Mammary microvascular endothelial cell (primary cell): ENCODE data around the gene TTC14. TPM values are rescaled to one million over a fixed set of nuclear protein-coding genes. Genes with fewer than 3 reads are reported as not detected.

Source experiments
- total RNA-seq: library from RNA; depleted of rRNA; stranded (reverse); fragments of >200 nt; gene quantifications from 2 replicates; pipeline ENCODE4 v1.2.3, GENCODE V29; 2015

Gene TTC14, protein sequence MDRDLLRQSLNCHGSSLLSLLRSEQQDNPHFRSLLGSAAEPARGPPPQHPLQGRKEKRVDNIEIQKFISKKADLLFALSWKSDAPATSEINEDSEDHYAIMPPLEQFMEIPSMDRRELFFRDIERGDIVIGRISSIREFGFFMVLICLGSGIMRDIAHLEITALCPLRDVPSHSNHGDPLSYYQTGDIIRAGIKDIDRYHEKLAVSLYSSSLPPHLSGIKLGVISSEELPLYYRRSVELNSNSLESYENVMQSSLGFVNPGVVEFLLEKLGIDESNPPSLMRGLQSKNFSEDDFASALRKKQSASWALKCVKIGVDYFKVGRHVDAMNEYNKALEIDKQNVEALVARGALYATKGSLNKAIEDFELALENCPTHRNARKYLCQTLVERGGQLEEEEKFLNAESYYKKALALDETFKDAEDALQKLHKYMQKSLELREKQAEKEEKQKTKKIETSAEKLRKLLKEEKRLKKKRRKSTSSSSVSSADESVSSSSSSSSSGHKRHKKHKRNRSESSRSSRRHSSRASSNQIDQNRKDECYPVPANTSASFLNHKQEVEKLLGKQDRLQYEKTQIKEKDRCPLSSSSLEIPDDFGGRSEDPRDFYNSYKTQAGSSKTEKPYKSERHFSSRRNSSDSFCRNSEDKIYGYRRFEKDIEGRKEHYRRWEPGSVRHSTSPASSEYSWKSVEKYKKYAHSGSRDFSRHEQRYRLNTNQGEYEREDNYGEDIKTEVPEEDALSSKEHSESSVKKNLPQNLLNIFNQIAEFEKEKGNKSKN
- 12.8 and 16.7 TPM in 2 replicates for total RNA-seq

DNA sequence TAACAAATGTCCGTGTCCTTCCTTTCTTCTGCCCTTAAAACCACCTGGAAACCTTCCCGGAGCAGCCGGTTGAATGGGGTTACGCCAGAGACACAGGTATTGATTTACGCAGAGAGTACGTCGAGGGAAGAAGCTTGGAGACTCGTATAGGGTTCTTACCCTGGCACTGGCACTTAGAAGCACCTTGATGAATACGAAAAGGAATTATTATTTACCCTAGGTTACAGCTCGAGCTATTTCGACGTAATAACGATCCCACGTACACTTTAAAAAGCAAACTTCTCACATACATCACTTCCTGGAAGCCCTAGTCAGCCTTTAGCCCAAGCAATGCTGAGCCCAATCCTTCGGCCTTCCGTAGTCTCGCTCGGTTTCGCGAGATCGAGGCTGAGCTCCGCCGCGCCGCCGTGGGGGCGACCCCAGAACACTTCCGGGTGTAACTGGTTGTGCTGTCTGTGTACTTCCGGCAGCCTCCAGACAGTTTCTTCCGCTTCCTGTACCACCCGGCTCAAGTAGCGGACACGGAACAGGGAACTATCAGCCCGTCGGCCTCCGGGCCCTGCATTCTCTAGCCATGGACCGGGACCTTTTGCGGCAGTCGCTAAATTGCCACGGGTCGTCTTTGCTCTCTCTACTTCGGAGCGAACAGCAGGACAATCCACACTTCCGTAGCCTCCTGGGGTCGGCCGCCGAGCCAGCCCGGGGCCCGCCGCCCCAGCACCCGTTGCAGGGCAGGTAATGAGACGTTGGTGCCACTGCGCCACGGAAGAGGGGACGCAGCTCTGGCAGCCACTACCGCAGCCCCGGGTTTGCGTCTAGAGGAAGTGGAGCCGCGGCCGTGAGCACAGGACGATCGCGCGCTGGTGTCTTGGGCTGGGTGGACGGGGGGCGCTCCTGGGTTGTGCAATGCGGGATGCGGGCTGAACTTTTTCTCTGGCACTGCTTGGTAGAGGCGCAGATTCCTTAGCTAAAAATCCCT, at the start of gene TTC14:
Gene TTC14, plus strand, starts transcription at position 476 of the 979 bp plus-strand sequence. Its CDS starts 99 bp downstream, at position 575.

Other genes starting within 250 kb of the TTC14 start
- gene CCDC39, start 77.3 kb downstream of the TTC14 start, total RNA-seq: not detected in 2 replicates